H1 (cell line): ENCODE data around the gene ANKS1B. TPM values are rescaled to one million over a fixed set of nuclear protein-coding genes. Genes with fewer than 3 reads are reported as not detected.

Experiments
- CTCF ChIA-PET: fragments of 300-600 bp; sonication (Branson Sonifier 250); formaldehyde crosslinking; loops from one replicate; lab custom pipeline; 2021; ENCODE audit not compliant: partially characterized antibody; lab: Charles Lee
- POLR2A ChIA-PET: fragments of 300-600 bp; sonication (Branson Sonifier 250); formaldehyde crosslinking; loops from one replicate; lab custom pipeline; 2021; ENCODE audit warnings: inconsistent platforms; ENCODE audit not compliant: partially characterized antibody; lab: Charles Lee
- DNase-seq, 2 experiments: peaks; one replicate each; pipeline versions ENCODE4 v3.0.0 to v3.0.0-alpha.2; 2010 to 2022; ENCODE audit warnings: low spot score in 2 of 2, low read depth in 1 of 2, mixed read lengths in 1 of 2
- FAIRE-seq: peaks from 2 replicates; lab custom pipeline; 2011; peaks lifted over from hg19 to GRCh38; lab: Jason Lieb, UNC
- H2AFZ ChIP-seq: 2 replicates; pipeline ENCODE4 v1.8.1; 2012; ENCODE audit warnings: low read length, inconsistent platforms
- H2AK5ac ChIP-seq: 2 replicates; pipeline ENCODE4 v1.6.1; 2013; ENCODE audit warnings: low read depth, low read length
- H2BK120ac ChIP-seq: replicated peaks from 2 replicates; pipeline ENCODE3; 2013; ENCODE audit warnings: low read depth, low read length, inconsistent platforms
- H2BK12ac ChIP-seq: 2 replicates; pipeline ENCODE4 v1.6.1; 2013; ENCODE audit warnings: low read depth, low read length
- H2BK15ac ChIP-seq: 2 replicates; pipeline ENCODE4 v1.6.1; 2013; ENCODE audit warnings: low read length
- H2BK20ac ChIP-seq: 2 replicates; pipeline ENCODE4 v1.6.1; 2013; ENCODE audit warnings: low read length
- H2BK5ac ChIP-seq: 2 replicates; pipeline ENCODE4 v1.6.1; 2013; ENCODE audit warnings: low read depth, low read length
- H3K14ac ChIP-seq: 2 replicates; pipeline ENCODE4 v1.6.1; 2013; ENCODE audit warnings: inconsistent platforms; ENCODE audit not compliant: insufficient read length
- H3K18ac ChIP-seq: 2 replicates; pipeline ENCODE4 v1.6.1; 2013; ENCODE audit warnings: low read length; ENCODE audit errors: extremely low read depth
- H3K23ac ChIP-seq: 2 replicates; pipeline ENCODE4 v1.6.1; 2013; ENCODE audit warnings: inconsistent platforms; ENCODE audit not compliant: insufficient read length
- H3K23me2 ChIP-seq: 2 replicates; pipeline ENCODE4 v1.6.1; 2013; ENCODE audit warnings: low read depth, low read length
- H3K27ac ChIP-seq: 2 replicates; pipeline ENCODE4 v1.6.1; 2011; ENCODE audit warnings: low read depth, low read length, inconsistent platforms
- H3K27me3 ChIP-seq, 4 experiments: replicated peaks in 1 of 4; 1 replicate in 1 of 4; 2 replicates in 3 of 4; pipeline versions ENCODE4 v1.6.1 to v1.8.1; 2011 to 2013; ENCODE audit warnings: low read length in 3 of 4, mild to moderate bottlenecking in 3 of 4, inconsistent platforms in 2 of 4, mixed read lengths in 2 of 4, moderate library complexity in 1 of 4; ENCODE audit not compliant: control insufficient read depth in 3 of 4, insufficient read depth in 3 of 4; ENCODE audit errors: extremely low read depth in 1 of 4
- H3K36me3 ChIP-seq, 4 experiments: 2 replicates each; pipeline versions ENCODE4 v1.6.1 to v1.8.1; 2011 to 2013; ENCODE audit warnings: mild to moderate bottlenecking in 4 of 4, low read length in 3 of 4, moderate library complexity in 2 of 4, control low read depth in 1 of 4, inconsistent platforms in 1 of 4; ENCODE audit not compliant: insufficient read depth in 4 of 4, control insufficient read depth in 2 of 4
- H3K4ac ChIP-seq: replicated peaks from 2 replicates; pipeline ENCODE3; 2013; ENCODE audit warnings: low read length, low read depth, mixed read lengths, inconsistent platforms; ENCODE audit not compliant: insufficient read length
- H3K4me1 ChIP-seq, 4 experiments: replicated peaks in 1 of 4; 1 replicate in 1 of 4; 2 replicates in 3 of 4; pipeline versions ENCODE4 v1.6.1 to v1.8.1; 2011 to 2013; ENCODE audit warnings: low read length in 3 of 4, inconsistent platforms in 2 of 4, mixed read lengths in 1 of 4; ENCODE audit not compliant: insufficient read depth in 4 of 4, control insufficient read depth in 3 of 4
- H3K4me2 ChIP-seq, 2 experiments: 2 replicates each; pipeline versions ENCODE4 v1.6.1 to v1.8.1; 2011 to 2013; ENCODE audit warnings: low read depth in 2 of 2, low read length in 2 of 2, control low read depth in 1 of 2, inconsistent platforms in 1 of 2, mild to moderate bottlenecking in 1 of 2; ENCODE audit not compliant: insufficient read depth in 1 of 2
- H3K4me3 ChIP-seq, 4 experiments: fragments of 200-600, 300-600 bp in 1 of 4; sonication (generic), shearing (Covaris generic), sonication (Bioruptor Twin) in 1 of 4; 2 replicates each; pipeline versions ENCODE4 v1.5.1 to v1.8.1; 2011 to 2016; ENCODE audit warnings: low read length in 4 of 4, low read depth in 3 of 4, control low read depth in 2 of 4, inconsistent platforms in 2 of 4, mild to moderate bottlenecking in 2 of 4, mixed read lengths in 1 of 4, moderate library complexity in 1 of 4; ENCODE audit not compliant: insufficient read depth in 2 of 4; ENCODE audit errors: extremely low read depth in 1 of 4
- H3K56ac ChIP-seq: replicated peaks from 2 replicates; pipeline ENCODE3; 2013; ENCODE audit warnings: low read depth, mild to moderate bottlenecking, mixed read lengths, low read length, inconsistent platforms; ENCODE audit not compliant: insufficient read length
- H3K79me1 ChIP-seq: 2 replicates; pipeline ENCODE4 v1.6.1; 2013; ENCODE audit warnings: low read depth, low read length, control low read depth
- H3K79me2 ChIP-seq, 2 experiments: 2 replicates each; pipeline versions ENCODE4 v1.6.1 to v1.8.1; 2012 to 2013; ENCODE audit warnings: low read length in 2 of 2, mild to moderate bottlenecking in 2 of 2, inconsistent platforms in 1 of 2; ENCODE audit not compliant: insufficient read depth in 2 of 2, control insufficient read depth in 1 of 2
- H3K9ac ChIP-seq, 4 experiments: replicated peaks in 1 of 4; 1 replicate in 1 of 4; 2 replicates in 3 of 4; pipeline versions ENCODE4 v1.6.1 to v1.8.1; 2011 to 2013; ENCODE audit warnings: low read depth in 3 of 4, low read length in 3 of 4, control low read depth in 2 of 4, mild to moderate bottlenecking in 2 of 4, moderate library complexity in 2 of 4, inconsistent platforms in 1 of 4; ENCODE audit errors: extremely low read depth in 1 of 4
- H3K9me3 ChIP-seq, 2 experiments: 2 replicates each; pipeline versions ENCODE4 v1.6.1 to v1.8.1; 2012 to 2013; ENCODE audit warnings: mild to moderate bottlenecking in 2 of 2, moderate library complexity in 2 of 2, control low read depth in 1 of 2, inconsistent platforms in 1 of 2, low read depth in 1 of 2, low read length in 1 of 2, mixed read lengths in 1 of 2; ENCODE audit not compliant: insufficient read depth in 2 of 2
- H4K20me1 ChIP-seq, 2 experiments: replicated peaks in 1 of 2; 2 replicates each; pipeline versions ENCODE3 to v1.8.1; 2011 to 2013; ENCODE audit warnings: inconsistent platforms in 2 of 2, low read length in 2 of 2, mild to moderate bottlenecking in 1 of 2; ENCODE audit not compliant: insufficient read depth in 2 of 2, control insufficient read depth in 1 of 2
- H4K5ac ChIP-seq: 2 replicates; pipeline ENCODE4 v1.6.1; 2013; ENCODE audit warnings: low read length, low read depth, mixed read lengths, inconsistent platforms; ENCODE audit not compliant: insufficient read length
- H4K8ac ChIP-seq: 2 replicates; pipeline ENCODE4 v1.8.0; 2013; ENCODE audit warnings: mild to moderate bottlenecking, moderate library complexity, low read length, inconsistent platforms; ENCODE audit not compliant: insufficient read depth; ENCODE audit errors: extremely low read depth
- H4K91ac ChIP-seq: replicated peaks from 2 replicates; pipeline ENCODE3; 2013; ENCODE audit warnings: low read length, mixed read lengths, inconsistent platforms; ENCODE audit not compliant: insufficient read length
- WGBS, 2 experiments: shearing (Covaris generic) in 1 of 2; methylation state at CpG; one replicate each; pipeline versions ENCODE4 v1.1.6 to v1.1.7; 2013 to 2015; ENCODE audit warnings: low lambda C conversion rate in 2 of 2, mixed read lengths in 2 of 2, inconsistent platforms in 1 of 2, low coverage in 1 of 2, missing lambda C conversion rate in 1 of 2; ENCODE audit not compliant: insufficient replicate concordance in 2 of 2, insufficient coverage in 1 of 2, insufficient read length in 1 of 2; ENCODE audit errors: extremely low coverage in 1 of 2, missing lambda C conversion rate in 1 of 2; 5-methylcytosine and 5-hydroxymethylcytosine counted together
- polyA plus RNA-seq, 7 experiments: library from polyadenylated mRNA; depleted of rRNA in 3 of 7; stranded (reverse) in 5 of 7; unstranded in 2 of 7; fragments of >200 nt in 5 of 7; fragments of 200-250 nt in 2 of 7; gene quantifications; 1 replicate in 5 of 7; 2 replicates in 1 of 7; 4 replicates in 1 of 7; pipeline versions ENCODE4 v1.2.1 to v1.2.3, GENCODE V29; 2011 to 2013; ENCODE audit warnings: missing spikeins in 2 of 7, mixed read lengths in 2 of 7
- total RNA-seq: library from RNA; stranded (reverse); fragmentation: NEBNext Ultra II Directional; extraction: Animal tissue kit (Norgen Biotek cat#: 25700); gene quantifications from 2 replicates; pipeline ENCODE4 v1.2.1, GENCODE V29; 2021

Gene ANKS1B
- total and polyA plus RNA-seq, 2 of the 8 experiments (the other 6 are each of a cell fraction or from before 2014, with no cell fraction given) = 2.7 to 6.1 TPM

- no peak for DNase-seq
Measured at GRCh38 chr12:99137124-99137855, 847.4 kb downstream of the ANKS1B start.

More at GRCh38 chr12:99137124-99137855, 847.4 kb downstream of the ANKS1B start:
- H3K9me3 ChIP-seq = peaks cover 0 to 3% of the 10 kb centered on the region in 2 experiments; a peak in 1 of 4 replicates
- no peak overlapping the region for H3K14ac ChIP-seq
- H3K4ac ChIP-seq = no peak overlapping the region
- no peaks in the 10 kb centered on the region for H3K27me3 ChIP-seq
- no peaks in the 10 kb centered on the region for H3K79me1 ChIP-seq
- H3K18ac ChIP-seq = no peak overlapping the region
- H3K36me3 ChIP-seq = no peaks in the 10 kb centered on the region
- H4K20me1 ChIP-seq = no peaks in the 10 kb centered on the region
- H3K23me2 ChIP-seq = no peaks in the 10 kb centered on the region; the same call in 1 of the 2 replicates
- ChIA-PET POLR2A (no interaction called here), CTCF (interaction anchor here (0.7 to 1.7 kb wide), 8 partner anchors 9 to 522 kb away, joined by 3 to 9 read pairs (median 4); no protein-coding TSS in a partner anchor)
- no peak overlapping the region for H2AK5ac ChIP-seq
- H2BK20ac ChIP-seq = no peak overlapping the region
- no peaks in the 10 kb centered on the region for H3K79me2 ChIP-seq
- no peak overlapping the region for H4K8ac ChIP-seq
- no peak overlapping the region for H3K4me3 ChIP-seq
- no peak overlapping the region for H3K4me2 ChIP-seq
- H4K5ac ChIP-seq = no peak overlapping the region
- 73% methylated on average over 8 of the region's 8 CpGs; no CpG with 5 or more reads in 1 of the 2 experiments for WGBS, 2 experiments
- H2BK5ac ChIP-seq = no peak overlapping the region
- H3K9ac ChIP-seq = no peak overlapping the region
- H3K4me1 ChIP-seq = peaks cover 0 to 7% (median 1%) of the 10 kb centered on the region in 4 experiments; a peak in 2 of 7 replicates
- H4K91ac ChIP-seq = no peak overlapping the region
- no peak overlapping the region for H3K27ac ChIP-seq
- H2BK120ac ChIP-seq = no peak overlapping the region
- no peak overlapping the region for H2AFZ ChIP-seq
- peak; percentile 76 for FAIRE-seq
- H3K23ac ChIP-seq = no peak overlapping the region
- no peak overlapping the region for H3K56ac ChIP-seq
- H2BK12ac ChIP-seq = no peak overlapping the region
- no peak overlapping the region for H2BK15ac ChIP-seq
